ENCODE measurements around the gene RXFP2.
A peak's percentile ranks its signal among the peaks of the same experiment; 100 is the strongest.

Gene RXFP2

DNA sequence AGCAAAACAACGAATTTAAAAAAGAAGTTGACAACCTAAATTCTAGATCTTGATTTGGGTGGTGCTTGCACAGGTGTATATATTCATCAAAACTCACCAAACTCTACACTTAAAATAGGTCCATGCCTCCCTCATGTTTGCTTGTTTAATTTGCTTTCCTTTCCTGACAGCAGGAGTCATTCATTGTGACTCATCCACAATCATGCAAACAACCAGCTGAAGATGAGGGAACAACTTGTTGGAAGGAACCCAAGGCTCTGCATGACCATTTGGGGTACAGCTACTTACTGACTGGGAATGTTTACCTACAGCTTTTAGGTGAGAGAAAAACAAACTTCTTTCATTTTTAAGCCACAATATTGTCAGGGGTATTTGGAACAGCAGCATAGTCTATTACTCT is 96.6 kb downstream of the RXFP2 start:
- no peak for DNase-seq

DNA sequence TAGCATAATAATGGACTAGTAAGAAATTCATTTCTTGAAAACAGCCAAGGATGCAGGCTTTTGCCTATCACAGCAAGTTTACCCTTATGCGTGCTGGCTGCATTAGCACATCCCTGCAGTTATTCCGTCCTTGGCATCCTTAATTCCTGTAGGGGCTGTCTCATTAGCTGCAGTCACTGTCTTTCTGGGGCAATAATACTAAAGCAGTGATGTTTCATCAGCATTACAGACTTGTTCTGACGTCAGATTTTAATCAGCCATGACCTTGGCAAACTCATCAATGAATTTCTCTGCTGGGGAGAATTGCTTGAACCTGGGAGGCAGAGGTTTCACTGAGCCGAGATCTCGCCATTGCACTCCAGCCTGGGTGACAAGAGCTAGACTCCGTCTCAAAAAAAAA is 103.7 kb downstream of the RXFP2 start:
- no peak for DNase-seq

DNA sequence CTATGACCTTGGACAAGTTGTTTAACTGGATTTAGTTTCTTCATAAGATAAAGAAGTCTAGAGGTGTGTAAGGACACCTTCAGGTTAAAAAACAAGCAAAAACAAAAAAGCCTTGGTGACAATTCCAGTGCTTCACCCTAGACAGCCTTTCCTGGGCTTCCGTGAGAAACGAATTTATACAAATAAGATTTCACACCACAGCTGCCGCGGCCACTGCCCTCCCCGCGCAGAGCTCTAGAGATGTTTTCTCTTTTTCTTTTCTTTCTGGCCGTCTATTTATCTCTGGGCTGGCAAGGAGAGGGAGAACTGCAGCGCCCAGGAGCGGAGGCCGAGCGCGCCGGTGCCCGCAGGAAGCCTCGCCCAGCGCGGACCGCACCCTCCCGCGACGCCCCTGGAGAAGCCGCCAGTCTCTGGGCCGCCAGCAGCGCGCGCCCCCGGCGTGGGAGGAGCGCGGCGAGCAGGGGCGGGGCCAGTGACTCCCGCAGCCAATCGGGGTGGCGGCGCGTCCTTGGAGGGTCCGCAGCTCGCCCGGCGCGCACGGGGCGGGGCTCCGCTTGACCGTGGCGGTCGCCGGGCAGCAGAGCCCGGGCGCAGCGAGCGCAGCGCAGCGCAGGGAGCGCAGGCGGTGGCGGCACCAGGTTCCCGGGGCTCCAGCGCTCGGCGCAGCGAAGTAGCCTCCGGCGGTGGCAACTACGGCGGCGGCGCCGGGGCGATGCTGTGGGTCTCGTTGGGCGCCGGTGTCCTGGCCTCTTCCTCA is 107.0 kb downstream of the RXFP2 start:
- peak; percentile 36 for DNase-seq

DNA sequence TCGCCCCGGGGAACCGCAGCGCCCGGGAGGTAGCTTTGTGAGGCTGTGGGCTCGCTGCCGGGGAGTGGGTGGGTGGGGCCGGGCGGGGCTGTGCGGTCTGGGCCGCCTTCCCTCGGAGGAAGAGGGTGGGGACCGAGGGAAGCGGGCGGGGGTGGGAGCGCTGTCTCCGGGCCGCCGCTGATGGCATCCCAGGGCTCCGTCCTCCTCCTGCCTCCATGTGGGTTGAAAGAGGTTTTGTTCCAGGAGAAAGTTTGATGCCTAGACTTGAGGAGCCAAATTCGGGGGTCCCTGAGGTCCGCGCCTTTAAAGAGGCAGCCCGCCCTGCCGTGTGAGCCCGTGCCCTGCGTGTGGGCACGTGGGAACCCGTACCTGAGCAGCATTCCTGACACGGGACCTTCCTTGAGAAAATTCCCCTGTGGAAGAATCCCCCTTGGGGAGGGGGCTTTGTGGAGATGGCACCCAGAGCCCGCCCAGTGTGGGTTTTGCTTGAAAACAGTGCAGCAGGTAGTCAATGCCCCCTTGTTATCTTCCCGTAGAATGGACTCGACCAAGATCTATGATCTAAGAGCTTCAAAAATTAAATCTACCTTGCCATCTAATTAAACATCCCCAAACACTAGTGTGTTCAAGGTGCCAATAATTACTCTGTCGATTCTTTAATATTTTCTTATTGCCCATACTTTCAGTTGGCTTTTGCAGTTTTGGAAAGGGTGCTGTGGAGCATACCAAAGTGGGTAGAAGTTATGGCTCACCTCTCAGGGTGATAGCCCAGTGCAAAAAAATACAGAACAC is 107.8 kb downstream of the RXFP2 start:
- DNase-seq = no peak

DNA sequence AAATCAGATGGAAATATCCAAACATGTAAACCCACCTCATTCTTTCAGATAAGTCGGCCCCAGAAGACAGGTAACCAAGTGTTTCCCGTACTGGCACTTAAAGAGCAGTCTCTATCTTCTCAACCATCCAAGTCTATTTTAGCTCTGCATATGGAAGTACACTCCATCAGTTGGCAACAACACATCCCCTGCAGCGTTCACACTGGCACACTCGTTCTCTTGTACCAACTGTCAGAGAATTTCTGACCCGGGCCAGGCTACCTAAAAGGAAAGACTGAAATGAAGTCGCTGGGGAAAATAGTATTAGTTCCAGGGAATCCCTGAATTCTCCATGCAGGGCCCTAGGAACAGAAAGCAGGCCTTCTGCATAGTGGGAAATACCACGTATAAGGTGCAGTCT is 109.3 kb downstream of the RXFP2 start:
- no peak for DNase-seq

DNA sequence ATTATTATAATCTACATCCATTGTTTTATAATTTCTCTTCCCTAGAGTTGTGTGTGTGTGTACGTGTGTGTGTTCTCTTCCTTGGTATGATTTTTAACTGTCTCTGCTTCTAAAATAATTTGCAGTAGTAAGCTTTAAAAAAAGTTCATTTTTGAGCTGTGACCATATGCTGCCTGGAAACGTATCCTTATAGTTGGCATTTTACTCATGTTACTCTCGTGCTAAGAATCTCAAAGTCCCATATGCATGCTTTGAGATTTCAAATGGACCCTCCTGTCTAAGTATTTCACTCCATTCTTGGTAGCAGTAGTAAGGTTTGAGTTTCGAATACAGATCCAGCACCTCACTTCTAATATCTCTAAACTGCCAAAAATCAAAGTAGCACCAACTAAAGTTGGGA is 109.9 kb downstream of the RXFP2 start:
- DNase-seq = no peak

DNA sequence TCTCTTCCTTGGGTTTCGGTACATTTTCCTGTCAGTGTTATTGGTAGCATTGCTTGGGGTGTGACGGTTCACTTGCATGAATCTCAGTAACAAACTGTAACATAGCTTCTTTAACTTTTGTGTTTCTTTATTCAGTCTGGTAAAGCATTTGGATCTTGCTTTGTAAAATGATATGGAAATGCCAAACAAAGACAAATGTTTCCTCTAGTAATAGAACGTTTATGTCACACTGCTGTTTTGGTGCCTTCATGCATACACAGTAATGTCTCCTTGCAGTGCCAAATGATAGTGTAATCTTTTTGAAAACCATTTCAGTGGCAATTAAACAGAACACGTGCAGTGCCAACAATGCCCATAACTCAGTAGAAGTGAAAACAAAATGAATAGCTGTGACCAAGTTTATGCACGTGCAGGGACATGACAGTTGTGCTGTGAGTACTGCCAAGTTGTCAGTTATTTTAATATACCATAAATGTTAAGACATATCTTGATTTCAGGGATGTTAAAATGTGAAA is 110.8 kb downstream of the RXFP2 start:
- DNase-seq = no peak

DNA sequence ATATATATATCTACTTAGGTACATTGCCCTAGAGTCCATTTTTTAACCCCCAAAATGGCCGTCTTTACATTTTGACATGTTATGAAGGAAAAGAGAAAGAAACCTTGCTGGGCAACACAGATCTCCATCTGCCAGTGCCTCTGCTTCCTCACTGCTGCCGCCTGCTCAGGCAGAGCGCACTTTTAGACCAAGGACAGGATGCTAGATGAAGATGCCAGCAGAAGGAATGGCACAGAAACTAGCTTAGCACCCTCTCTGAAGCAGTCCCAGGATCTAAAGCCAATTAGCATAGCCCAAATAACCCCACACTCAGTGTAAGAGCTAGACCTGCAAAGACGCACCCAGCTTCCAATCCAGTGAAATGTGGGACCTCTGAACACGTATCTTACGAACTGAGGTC is 111.9 kb downstream of the RXFP2 start:
- DNase-seq = no peak

Data from effector CD4-positive, alpha-beta T cell (primary cell).